Pulmonary artery endothelial cell (primary cell): ENCODE data around the gene BEX4. TPM values are rescaled to one million over a fixed set of nuclear protein-coding genes. Genes with fewer than 3 reads are reported as not detected.
A peak's percentile ranks its signal among the peaks of the same experiment; 100 is the strongest.

Source experiments
- DNase-seq: peaks from one replicate; pipeline ENCODE4 v3.0.0-alpha.2; 2011; ENCODE audit warnings: low read depth, low spot score
- total RNA-seq: library from RNA; depleted of rRNA; stranded (reverse); fragments of >200 nt; gene quantifications from 2 replicates; pipeline ENCODE4 v1.2.3, GENCODE V29; 2014

Gene BEX4
- total RNA-seq, 1 donor from 2014 or later = 20.6 TPM

GRCh38 chrX:103236296-103236695 is 21.4 kb downstream of the BEX4 start:
- no peak for DNase-seq

- no peak for DNase-seq
Measured at GRCh38 chrX:103240155-103240554, 25.2 kb downstream of the BEX4 start.

- no peak for DNase-seq
Measured at GRCh38 chrX:103248553-103248952, 33.6 kb downstream of the BEX4 start.

GRCh38 chrX:103249805-103250204 is 34.9 kb downstream of the BEX4 start:
- no peak for DNase-seq

- no peak for DNase-seq
Measured at GRCh38 chrX:103250977-103251376, 36.1 kb downstream of the BEX4 start.

- no peak for DNase-seq
Measured at GRCh38 chrX:103253608-103254007, 38.7 kb downstream of the BEX4 start.

- DNase-seq = no peak
Measured at GRCh38 chrX:103254171-103254824, 39.4 kb downstream of the BEX4 start.

- peak; percentile 47 for DNase-seq
Measured at GRCh38 chrX:103254921-103255493, 40.1 kb downstream of the BEX4 start, which contains the start of gene TCEAL8. Gene TCEAL8, minus strand, starts transcription at chrX:103255155. Its CDS starts 1,176 bp downstream, at chrX:103253979.

GRCh38 chrX:103256651-103257050 is 41.7 kb downstream of the BEX4 start:
- no peak for DNase-seq

GRCh38 chrX:103258275-103258674 is 43.4 kb downstream of the BEX4 start:
- DNase-seq = no peak

Other genes with a start within 250 kb of the BEX4 start
- 0.20 TPM in 1 of 2 replicates, not detected in the other for gene BEX1, start 150.9 kb upstream of the BEX4 start, total RNA-seq
- not detected in 2 replicates for gene NXF3, start 122.0 kb upstream of the BEX4 start, total RNA-seq
- gene TCEAL8, start 40.0 kb downstream of the BEX4 start, total RNA-seq = 70.2 and 88.2 TPM in 2 replicates
- not detected in 2 replicates for gene TCEAL5, start 61.6 kb downstream of the BEX4 start, total RNA-seq
- gene BEX2, start 95.9 kb downstream of the BEX4 start, total RNA-seq = 0.67 and 0.86 TPM in 2 replicates
- gene TCEAL7, start 115.1 kb downstream of the BEX4 start, total RNA-seq = 1.9 and 15.7 TPM in 2 replicates
- gene TCEAL9, start 141.4 kb downstream of the BEX4 start, total RNA-seq = 81.4 and 106 TPM in 2 replicates
- gene BEX3, start 161.4 kb downstream of the BEX4 start, total RNA-seq = 232 and 264 TPM in 2 replicates